GM18502 (cell line): Measurements from ENCODE around the gene CA10.

Experiments
- ATAC-seq: cut with Tn5 transposase; IDR thresholded peaks from one replicate; pipeline ENCODE4 v1.9.1; 2021; ENCODE audit warnings: mild to moderate bottlenecking; ENCODE audit not compliant: unreplicated experiment, poor library complexity

CA10 gene

DNA sequence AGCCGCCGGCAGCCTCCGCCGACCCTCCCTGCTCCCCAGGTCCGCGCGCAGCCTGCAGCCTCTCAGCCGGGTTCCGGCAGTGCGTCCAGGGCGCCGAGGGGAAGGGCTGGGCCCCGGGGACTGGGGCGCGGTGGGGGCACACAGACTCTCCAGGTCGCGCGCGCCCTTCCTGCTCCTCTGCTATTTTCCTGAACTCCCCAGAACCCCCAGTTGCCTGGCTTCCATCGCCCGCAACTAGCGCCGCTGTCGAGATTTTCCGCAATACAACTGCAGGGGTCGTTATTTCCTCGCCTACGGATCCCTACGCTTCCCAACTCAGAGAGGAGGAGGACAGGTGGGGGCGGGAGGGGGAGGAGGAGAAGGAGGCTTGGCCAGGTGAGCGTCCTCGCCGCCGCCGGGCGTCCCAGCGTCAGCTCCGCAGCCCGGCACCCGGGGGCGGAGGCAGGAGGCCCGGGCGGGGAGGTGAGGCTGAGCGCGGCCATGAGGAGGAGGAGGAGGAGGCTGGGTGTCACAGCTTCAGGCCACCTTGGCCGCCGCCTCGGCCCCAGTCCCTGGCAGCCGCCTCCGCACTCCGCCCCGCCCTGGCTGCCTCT lies at the start of gene CA10:
CA10 (minus strand) TSS at position 265 of the 593 bp plus-strand sequence.
- no peak for ATAC-seq

DNA sequence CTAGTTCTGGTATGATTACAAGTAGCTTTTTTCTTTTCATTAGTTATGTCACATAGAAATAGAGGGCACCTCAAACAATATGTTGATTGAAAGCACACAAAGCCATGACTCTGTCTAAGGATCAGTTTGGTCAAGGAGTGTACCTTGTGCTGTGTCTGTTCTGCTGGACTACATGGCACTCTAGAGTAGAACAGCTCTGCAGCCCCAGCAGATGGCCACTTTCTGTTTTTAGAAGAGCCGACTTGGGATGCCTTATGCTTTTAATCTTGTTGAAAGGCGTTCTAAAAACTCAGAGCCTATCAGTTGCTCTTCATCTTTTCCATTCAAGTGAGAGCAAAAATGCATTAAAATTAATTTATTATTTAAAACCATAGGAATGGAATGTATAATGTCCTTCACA lies 49.3 kb upstream of the CA10 start:
- no peak for ATAC-seq

DNA sequence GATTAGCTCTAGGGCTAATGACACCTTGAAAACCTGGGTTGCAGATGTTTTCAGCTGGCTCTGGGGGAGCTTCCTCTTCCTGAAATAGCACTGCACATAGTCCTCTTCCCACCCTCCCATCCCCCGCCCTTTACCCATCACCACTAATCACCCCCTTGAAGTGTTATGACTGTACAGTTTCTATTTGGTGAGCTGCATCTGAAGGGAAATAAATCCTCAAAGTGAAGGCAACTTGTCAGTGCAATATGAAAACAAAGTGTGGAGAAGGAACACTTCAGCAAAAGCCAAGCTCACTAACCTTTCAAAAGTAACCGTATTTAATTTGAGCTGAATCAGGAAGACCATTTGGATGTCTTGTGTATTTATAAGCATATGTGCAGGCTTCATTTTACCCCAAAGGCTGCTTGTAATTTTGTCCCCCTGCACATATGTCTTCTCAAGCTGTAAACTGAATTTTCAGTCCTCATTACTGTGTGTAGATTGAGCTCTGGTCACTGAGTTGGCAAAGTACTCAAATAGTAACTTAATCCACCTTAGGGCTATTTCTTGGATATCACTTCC lies 44.1 kb upstream of the CA10 start:
- no peak for ATAC-seq

DNA sequence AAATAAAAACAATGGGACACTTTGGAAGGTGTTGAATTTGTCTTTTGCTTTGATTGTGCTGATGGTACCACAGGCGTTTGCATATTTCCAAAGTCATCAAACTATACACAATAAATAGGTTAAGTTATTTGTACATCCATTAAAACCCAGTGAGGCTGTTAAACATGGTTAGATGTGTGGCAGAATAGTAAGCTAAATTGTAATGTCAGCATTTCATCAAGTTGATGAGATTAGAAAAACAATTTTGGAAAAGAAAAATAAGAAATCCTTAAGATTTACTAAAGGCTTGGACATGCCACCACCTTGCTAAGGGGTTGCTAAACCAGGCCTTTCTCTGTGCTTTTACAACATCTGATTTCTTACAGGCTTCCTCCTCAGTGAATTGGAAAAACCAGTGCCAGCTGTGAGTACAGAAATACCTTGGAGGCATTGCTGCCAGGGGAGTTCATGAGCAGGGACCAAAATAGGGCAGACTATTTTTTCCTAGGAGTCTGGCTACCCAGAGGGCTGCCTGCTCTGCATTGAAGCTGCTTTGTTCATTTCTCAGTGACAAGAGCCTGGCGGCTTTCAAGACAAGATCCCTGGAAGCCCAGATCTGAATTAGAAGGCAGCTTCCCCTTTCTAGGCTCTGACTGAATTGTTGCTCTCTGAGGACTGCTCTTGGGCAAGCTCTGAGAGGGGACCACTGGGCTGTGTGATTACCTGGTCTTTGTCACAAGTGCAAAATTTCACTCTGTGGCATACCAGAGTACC lies 43.4 kb upstream of the CA10 start:
- ATAC-seq, result no peak

DNA sequence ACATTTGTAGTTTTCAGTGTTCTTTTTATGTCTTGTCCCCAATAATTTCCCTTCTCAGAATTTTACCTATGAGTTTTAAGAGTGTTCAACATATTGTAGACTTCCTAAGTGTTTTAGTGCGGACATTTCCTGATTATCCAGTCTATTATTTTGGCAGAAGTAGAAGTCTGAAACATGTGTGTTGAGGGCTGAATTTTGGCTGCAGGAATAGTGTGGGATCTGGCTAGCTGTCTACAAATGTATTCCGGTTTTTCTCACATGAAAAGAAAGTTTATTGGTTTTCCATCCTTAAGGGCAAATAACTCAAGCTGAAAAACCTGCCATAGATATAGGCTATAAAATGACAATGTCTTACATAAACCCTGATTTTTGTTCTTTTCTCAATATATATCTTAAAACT lies 33.0 kb upstream of the CA10 start:
- ATAC-seq, result no peak

DNA sequence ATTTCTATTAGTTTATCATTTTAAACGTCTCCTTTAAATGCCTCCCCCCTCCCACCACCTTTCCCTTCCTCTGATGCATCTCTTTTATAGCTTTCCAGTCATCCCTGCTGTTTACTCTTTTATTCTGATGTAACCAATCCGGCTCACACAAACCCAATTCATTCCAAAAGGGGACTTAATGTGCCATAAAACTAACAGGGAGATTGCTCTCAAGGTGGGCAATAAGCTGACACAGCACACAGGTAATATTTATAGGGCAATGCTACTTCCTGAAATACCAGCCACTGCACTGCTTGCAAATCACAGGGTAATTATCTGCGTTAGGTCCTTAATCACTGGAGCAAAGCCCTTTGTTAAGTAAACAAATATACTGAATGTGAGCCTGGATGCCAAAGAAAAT lies 23.3 kb upstream of the CA10 start:
- ATAC-seq, result no peak

DNA sequence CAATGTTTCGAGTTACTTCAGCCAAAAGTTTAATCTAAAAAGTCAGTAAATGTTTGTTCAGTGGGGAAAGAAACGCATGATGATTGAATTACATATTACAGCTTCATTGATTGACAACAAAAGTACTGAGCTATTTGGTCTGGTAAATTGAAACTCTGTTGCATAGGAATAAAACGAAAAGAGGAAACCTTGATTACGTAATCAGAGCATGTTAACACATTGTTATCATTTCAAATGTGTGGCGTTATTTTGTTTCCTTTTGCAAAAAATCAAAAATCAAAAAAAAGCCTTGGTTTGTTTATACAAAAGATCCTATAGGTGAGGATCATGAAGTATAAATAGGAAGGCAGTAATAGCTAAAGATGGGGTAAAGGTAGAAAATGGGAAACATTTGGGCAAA lies 19.5 kb upstream of the CA10 start:
- ATAC-seq, result no peak

DNA sequence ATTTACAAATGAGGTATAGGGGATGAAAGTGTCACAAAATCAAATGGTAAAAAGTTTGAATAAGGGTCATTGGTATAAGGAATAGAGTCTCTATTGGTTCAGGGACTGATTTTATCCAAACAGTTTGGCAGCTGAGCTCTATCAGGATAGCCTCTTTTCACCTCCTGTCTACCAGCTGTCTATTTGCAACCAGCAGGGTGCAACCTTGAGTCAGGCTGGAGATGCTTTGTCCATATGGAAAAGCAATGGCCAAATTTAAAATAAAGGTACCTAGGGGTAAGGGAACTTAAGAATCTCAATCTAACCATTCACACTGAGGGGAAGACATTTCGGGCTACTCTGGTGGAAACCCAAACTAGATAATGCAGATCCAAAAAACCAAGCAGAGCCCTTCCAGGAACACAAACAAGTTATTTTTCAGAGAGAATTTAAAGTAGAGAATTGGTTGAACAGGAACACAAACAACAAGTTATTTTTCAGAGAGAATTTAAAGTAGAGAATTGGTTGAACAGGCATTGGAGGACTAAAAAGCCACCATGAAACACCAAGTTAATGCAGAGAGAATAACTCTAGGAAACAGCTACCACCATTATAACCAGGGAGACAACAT lies 12.6 kb upstream of the CA10 start:
- ATAC-seq, result no peak

DNA sequence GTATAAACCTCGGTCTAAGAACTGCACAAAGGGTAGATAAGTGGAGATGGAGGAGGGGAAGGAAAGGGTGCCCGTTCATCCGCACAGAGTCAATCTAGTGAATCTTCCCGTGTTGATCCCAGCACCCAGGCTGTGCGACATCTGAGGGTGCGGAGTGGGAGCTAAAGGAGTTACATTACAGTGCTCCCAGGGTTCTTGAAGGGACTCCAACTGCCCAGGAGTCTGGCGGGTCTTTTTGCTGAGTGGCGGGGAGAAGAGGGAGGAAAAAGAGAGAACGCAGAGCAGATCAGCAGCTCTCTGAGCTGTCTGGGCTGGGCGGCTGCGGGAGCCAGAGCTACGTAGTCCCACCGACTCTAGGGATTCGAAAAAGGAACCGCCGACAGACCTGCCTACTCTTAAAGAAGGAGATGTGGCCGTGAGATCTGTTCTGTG lies 1.6 kb upstream of the CA10 start:
- ATAC-seq, result no peak

DNA sequence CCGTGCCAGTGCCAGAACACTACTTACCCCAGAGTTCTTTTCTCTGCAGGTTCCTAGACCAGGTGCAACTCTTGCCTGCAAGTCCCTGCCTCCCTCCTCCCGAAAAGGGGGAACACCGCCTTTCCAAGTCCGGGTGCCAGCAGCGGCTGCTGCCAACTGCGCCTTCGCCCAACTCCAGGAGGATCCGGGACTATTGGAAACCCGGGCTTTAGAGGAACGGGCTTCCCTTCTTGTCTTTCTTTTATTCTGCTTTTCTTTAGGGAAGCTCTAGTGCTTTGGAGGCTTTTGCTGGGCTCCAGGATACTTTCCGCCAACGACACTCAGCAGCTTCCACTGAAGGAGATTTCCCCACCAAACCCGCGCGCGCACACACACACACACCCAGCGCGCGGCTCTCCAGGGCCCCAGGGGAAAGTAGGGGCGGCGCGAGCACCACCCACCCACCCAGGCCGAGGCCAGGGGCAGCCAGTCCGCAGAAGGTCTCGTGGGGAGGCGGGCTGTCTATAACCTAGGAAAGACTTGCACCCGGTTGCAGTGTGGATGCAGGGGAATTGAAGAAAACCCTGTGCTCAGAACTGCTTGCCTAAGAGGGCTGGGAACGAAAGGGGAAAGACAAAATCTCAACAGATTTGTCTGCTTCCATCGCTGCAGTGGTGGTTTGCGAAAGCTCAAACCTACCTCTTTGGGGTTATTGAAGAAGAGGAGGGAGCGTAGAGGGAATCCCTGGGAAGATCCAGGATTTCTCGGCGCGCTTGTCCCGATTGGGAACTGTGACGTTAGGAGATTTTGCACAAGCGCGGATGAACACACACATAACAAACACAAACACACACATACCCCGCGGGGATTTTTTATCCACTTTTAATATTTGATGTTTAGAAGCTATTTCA lies 977 bp upstream of the CA10 start:
- no peak for ATAC-seq

DNA sequence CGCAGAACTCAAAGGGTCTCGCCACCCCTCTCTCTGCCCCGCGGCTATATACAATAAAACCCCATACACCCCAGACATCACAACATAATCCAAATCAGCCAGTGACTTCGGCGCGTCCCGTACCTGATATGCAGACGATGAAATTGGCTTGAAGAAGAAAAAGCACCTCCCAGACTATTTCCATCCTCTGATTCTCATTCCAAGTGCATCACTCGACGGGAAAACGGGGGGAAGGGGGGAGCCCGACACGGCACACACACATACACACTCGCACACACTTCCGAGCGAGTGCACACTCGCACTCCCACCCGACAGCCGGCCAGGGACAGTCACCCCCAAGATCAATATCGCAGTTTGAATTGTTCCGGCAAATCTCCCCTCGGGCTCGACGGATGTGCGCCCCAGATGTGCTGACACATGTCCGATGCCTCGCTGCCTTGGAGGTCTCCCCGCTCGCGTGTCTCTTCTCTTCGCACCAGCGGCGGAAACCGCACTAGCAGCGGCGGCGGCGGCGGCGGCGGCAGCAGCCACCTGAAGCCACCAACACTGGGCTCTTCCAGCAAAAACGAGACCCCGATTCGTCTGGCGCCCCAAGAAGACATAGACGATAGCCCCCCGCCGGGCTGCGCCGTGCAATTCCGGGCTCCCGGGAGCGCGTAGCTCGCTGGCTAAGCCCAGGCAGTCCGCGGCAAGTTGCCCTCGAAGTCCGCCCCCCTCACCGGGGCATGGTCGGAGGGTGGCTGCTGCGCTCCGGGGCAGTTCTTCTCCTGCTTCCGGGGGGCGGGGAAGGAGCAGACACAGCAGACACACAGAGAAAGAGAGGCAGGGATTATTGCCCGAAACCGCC lies 688 bp downstream of the CA10 start:
- ATAC-seq, result no peak

DNA sequence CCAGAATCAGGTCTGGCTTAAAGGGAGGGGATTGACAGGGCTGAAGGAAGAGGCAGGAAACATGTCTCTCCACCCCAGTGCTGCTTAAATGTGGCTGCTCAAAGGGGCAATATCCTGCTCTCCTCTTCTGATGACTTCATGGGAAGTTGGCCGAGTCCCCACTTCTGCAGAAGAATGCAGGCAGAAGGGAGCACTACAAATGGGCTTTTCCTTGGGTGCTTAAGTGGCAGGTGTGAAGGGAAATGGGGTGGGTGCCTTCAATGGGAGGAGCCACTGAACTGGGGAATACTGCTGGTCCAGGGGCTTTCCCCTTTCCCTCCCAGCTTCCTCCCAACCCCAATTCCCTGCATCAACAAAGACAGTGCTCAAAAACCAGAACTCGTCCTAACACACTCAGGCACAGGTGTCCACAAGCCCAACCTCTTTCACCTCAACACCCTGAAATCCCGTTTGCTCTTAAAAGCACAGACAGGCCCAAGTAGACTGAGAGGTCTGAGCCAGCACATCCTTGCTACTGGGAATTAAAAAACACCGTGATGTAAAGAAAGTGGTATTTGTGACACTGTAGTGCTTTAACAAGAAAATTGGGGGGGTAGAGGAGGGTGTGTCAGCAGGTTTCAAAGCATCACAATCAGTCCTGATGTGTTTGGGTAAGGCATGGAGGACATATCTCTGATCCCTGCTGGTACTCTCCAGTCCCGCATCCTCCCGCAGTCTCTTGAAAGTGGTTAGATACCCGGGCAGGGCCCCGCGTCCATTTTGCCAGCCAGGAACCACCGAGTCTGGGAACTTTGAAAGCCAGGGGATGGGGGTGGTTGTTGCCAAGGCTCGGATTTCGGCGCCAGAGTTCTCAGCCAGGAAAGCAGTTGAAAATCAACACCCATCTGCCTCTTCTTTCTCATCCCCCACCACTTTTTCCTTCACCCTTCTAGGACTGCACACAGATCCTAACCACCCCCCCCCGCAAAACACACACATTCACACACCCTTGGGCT lies 1.6 kb downstream of the CA10 start:
- ATAC-seq, result no peak

DNA sequence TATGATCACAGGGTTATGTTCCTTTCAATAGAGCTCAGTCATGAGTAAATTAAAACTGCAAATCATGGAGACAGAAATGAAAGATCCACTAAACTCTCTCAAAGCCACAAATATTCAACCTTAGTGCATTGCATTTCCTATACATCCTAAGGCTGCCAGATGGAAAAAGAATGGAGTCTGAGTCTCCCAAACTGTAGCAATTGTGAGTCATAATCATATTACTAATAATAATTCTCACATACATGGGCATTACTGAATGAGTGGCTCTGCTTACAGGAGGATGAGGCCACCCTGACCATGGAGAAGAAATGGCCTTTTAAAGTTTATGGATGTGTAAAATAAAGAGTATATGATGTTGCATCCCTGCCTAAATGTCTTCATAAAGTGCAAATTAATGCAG lies 3.2 kb downstream of the CA10 start:
- ATAC-seq, result no peak

DNA sequence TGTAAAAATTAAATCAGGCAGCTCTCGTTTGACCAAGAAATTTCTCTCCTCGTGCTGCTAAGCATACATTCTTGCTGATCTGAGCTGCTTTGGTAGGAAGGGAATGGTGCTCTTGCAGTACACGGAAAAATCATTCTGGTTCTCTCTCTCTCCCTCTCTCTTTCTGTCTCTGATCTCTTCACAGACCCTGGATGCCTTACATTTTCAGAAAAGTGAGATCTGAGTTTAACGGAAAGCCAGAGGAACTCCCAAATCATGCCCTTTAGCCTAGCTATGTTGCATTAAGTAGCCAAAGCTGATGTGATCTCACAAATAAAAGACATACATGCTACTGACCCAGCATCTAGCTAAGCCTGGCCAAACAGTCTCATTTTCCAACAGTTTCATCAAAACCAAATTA lies 4.0 kb downstream of the CA10 start:
- no peak for ATAC-seq

DNA sequence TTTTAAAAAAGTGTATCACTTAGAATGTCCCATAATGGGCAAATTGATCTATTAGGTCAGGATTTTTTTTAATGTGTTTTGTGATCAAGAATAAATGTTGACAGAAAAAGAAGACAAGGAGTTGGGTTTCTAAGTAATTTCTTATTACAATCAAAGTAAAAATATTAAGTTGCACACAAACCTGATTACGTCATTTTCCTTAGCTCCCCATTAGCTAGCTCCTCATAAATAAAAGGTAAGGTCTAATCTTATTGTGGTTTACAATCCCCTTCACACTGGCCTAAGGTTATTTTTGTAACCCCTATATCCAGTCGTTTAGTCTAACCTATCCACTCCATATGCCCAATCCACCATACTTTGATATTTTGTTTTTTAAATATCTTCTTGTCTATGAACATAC lies 7.6 kb downstream of the CA10 start:
- ATAC-seq, result no peak

DNA sequence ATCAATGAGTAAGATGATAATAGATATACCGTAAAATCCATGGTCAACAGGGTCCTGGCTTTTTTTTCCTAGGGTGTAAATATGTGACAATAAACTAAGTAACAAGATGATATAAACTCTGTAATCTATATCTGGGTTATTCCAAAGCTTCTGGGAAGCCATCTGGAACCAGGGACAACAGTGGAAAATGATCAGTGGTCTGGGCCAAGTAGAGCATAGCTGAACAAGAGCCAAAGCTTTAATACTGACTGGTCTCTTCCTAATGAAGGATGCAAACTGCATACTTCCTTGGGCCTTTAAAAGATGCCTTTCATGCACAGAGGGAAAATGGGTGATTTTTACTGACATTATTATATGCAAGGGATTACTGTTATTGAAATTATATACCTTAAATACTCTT lies 8.9 kb downstream of the CA10 start:
- ATAC-seq, result no peak

DNA sequence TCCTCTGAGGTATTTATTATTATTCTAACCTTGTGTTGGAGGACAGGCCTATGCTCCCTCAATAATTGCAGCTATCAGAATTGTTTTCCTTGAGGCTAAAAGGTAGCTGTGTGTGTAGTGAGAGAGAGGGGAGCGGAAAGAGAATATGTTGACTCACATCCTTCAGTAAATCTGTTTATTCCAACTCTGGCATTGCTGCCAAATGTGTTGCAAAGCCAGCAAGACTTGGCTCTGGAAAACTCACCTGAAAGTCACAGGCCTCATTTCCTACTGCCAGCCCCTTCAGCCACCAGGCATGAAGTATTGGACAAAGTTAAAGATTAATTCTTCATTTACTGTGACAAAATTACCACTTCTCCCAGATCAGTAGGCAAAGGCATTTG lies 9.6 kb downstream of the CA10 start:
- ATAC-seq, result no peak

DNA sequence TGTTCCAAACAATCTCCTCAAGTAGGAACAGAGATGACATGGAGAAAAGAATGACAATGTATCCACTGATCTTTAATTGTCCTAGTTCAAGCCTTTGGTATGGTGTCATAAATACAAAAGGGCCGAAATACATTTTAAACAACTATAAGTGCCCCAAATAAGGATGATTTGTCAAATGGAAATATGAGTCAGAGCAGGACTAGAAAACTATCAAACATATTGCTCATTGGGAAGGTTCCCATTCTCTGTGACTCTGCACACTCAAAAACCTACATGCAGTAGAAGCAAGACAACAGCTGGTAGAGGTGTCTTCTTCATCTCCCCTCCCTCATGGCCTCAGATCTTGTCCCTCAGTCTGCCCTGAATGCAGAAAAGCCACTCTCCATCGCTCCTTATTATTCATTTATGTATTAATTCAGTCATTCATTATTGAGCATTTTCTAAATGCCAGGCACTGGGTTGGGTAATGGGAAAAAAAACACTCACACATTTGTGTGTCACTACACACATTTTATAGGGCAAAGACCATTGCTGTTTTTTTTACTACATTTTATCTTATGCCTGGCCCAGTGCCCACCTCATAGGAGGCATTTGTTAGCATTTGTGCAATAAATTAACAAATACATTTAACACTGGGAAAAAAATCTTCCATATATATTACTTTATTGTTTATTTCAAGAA lies 10.1 kb downstream of the CA10 start:
- peak; percentile 20 for ATAC-seq
